ENCODE measurements around the gene RSRC1. TPM values are rescaled to one million over a fixed set of nuclear protein-coding genes. Genes with fewer than 3 reads are reported as not detected.

The RSRC1 gene
- polyA plus RNA-seq, 4 donors = 9.4 to 24.4 (median 11.6) TPM

DNA sequence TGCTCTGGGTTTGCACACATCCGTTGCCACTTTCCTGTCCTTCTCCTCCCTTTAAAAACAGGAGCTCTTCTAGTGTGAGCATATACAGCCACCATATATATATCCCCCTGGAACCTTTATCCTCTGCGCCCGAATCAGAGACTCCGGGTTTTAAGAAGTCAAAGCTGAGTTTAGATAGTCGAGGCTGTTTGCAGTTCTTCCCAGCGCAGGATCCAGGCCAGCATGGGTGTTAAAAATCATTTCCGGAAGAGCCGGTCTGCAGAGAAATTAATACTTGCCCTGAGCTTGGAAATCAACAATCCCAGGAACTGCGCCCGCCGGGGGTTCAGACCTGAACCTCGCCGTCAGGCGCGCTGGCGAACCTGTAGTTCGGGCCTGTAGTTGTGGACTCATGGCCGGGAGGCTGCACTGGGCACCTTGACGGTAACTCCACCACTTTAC lies 6.0 kb upstream of the RSRC1 start:
- WGBS, 3 donors = 5 to 13% (median 12%) methylated on average over 19 of the region's 19 CpGs
- DNase-seq (peak in 1 of 2 donors; percentile 36), FAIRE-seq (no peak)
- no peak overlapping the region for H3K4me3 ChIP-seq (ENCODE audit: low read depth in 1 of 3, low read length in 3 of 3)
- peaks cover 0 to 3% of the 10 kb centered on the region in 2 donors for H3K9me3 ChIP-seq (ENCODE audit: control insufficient read depth in 2 of 2, insufficient read depth in 1 of 2, low read depth in 1 of 2, low read length in 1 of 2)
- H3K27me3 ChIP-seq (ENCODE audit: control insufficient read depth in 3 of 3, insufficient read depth in 3 of 3, low read length in 3 of 3) = peaks cover 0 to 90% (median 39%) of the 10 kb centered on the region in 3 donors
- H3K27ac ChIP-seq (ENCODE audit: low read depth in 1 of 3, low read length in 2 of 3) = no peak overlapping the region
- peaks cover 0 to 24% (median 3%) of the 10 kb centered on the region in 3 donors for H3K4me1 ChIP-seq (ENCODE audit: control insufficient read depth in 3 of 3, insufficient read depth in 2 of 3, low read depth in 1 of 3, low read length in 2 of 3)
- H3K36me3 ChIP-seq (ENCODE audit: control insufficient read depth in 3 of 3, insufficient read depth in 2 of 3, low read depth in 1 of 3, low read length in 3 of 3) = no peaks in the 10 kb centered on the region

DNA sequence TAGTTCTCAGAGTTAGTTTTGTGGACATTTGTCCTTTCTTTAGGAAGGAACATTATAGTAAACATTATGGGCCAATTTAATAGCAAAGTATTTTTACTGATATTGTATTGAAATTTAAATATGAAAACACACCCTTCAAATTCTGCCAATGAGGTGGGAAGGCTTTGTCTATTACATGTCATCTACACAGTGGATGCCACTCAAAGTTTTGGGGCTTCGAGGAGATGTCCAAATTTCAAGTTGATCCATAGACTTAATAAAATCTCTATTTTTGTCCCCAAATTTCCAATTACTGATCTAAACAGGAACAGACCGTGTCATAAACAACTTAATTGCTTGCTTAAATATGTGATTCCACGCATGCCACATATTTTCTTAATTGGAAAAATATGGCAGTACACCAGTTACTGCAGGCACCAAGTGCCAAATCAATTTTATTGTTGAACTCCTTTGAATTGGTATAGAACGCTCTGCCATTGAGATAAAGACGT lies 5.4 kb upstream of the RSRC1 start:
- 13 to 20% (median 20%) methylated on average over 5 of the region's 5 CpGs for WGBS, 3 donors
- DNase-seq (peak in 1 of 2 donors; percentile 19), FAIRE-seq (no peak)
- H3K27me3 ChIP-seq (ENCODE audit: control insufficient read depth in 3 of 3, insufficient read depth in 3 of 3, low read length in 3 of 3) = peaks cover 0 to 90% (median 37%) of the 10 kb centered on the region in 3 donors
- H3K4me3 ChIP-seq (ENCODE audit: low read depth in 1 of 3, low read length in 3 of 3) = no peak overlapping the region
- peaks cover 0 to 3% of the 10 kb centered on the region in 2 donors for H3K9me3 ChIP-seq (ENCODE audit: control insufficient read depth in 2 of 2, insufficient read depth in 1 of 2, low read depth in 1 of 2, low read length in 1 of 2)
- H3K27ac ChIP-seq (ENCODE audit: low read depth in 1 of 3, low read length in 2 of 3) = no peak overlapping the region
- H3K4me1 ChIP-seq (ENCODE audit: control insufficient read depth in 3 of 3, insufficient read depth in 2 of 3, low read depth in 1 of 3, low read length in 2 of 3) = peaks cover 0 to 25% (median 3%) of the 10 kb centered on the region in 3 donors
- no peaks in the 10 kb centered on the region for H3K36me3 ChIP-seq (ENCODE audit: control insufficient read depth in 3 of 3, insufficient read depth in 2 of 3, low read depth in 1 of 3, low read length in 3 of 3)

DNA sequence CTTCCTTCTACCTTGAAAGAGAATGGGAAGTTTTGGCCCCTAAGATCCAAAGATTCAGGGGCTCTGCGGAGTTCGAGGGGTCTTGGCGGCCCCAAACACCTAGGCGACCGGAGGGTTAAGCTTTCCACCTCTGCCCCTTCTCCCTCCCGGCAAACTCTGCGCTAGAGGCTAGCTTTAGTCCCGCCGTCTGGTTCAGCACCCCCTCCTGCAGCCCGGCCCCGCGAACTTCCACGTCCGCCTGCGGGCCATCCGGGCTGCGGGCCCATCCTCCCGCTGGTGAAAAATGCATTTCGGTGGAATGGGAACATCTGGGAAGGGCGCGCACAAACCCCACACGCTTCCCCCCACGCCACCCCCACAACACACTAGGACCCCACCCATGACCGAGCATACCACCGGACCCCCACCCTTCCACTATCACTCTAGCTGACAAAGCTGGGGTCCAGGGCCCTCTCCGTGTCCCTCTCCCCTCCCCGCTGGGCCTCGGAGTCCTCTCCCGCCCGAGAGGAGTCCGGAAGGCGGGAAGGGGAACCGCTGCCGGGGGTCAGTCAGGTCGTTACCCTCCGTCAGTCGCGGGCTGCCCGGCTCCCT lies 4.7 kb upstream of the RSRC1 start:
- WGBS, 3 donors = 1 to 4% (median 2%) methylated on average over 27 to 39 of the region's 39 CpGs
- Histone ChIP-seq H3K27ac (ENCODE audit: low read depth in 1 of 3, low read length in 2 of 3) (no peak overlapping the region), H3K27me3 (ENCODE audit: control insufficient read depth in 3 of 3, insufficient read depth in 3 of 3, low read length in 3 of 3) (peaks cover 0 to 85% (median 37%) of the 10 kb centered on the region in 3 donors), H3K36me3 (ENCODE audit: control insufficient read depth in 3 of 3, insufficient read depth in 2 of 3, low read depth in 1 of 3, low read length in 3 of 3) (no peaks in the 10 kb centered on the region), H3K4me1 (ENCODE audit: control insufficient read depth in 3 of 3, insufficient read depth in 2 of 3, low read depth in 1 of 3, low read length in 2 of 3) (peaks cover 0 to 26% (median 3%) of the 10 kb centered on the region in 3 donors), H3K4me3 (ENCODE audit: low read depth in 1 of 3, low read length in 3 of 3) (peak overlapping the region in 1 of 3 donors; percentile 40), H3K9me3 (ENCODE audit: control insufficient read depth in 2 of 2, insufficient read depth in 1 of 2, low read depth in 1 of 2, low read length in 1 of 2) (peaks cover 0 to 3% of the 10 kb centered on the region in 2 donors)
- FAIRE-seq = no peak
- DNase-seq = peak in 1 of 2 donors; percentile 32

DNA sequence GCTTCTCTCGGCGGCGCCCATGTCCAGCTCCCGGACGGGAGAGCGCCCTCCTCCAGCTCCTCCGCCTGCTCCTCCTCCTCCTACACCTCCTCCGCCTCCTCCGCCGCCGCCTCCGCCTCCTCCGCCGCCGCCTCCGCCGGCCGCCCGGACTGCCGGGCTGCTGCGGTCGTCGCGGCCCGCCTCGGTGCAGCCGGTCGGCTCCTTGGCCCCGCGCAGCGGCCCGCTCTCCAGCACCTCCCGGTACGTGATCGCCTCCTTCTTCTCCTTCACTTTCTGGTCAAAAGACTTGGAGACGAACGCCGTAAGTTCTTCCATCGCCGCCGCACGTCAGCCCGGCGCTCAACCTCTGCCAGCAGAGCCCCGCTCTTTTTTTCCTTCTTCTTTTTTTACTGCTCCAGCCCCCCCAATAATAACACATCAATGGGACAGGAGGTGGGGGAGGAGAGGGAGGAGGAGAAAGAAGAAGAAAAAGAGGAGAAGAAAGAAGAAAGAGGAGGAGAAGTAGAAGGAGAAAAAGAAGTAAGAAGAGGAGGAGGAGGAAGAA lies 4.1 kb upstream of the RSRC1 start:
- WGBS, 3 donors = 0 to 1% (median 1%) methylated on average over 32 to 45 of the region's 45 CpGs
- H3K4me1 ChIP-seq (ENCODE audit: control insufficient read depth in 3 of 3, insufficient read depth in 2 of 3, low read depth in 1 of 3, low read length in 2 of 3) = peaks cover 2 to 26% (median 6%) of the 10 kb centered on the region in 3 donors
- DNase-seq = peak; percentile 18 to 46
- no peaks in the 10 kb centered on the region for H3K36me3 ChIP-seq (ENCODE audit: control insufficient read depth in 3 of 3, insufficient read depth in 2 of 3, low read depth in 1 of 3, low read length in 3 of 3)
- H3K9me3 ChIP-seq (ENCODE audit: control insufficient read depth in 2 of 2, insufficient read depth in 1 of 2, low read depth in 1 of 2, low read length in 1 of 2) = peaks cover 0 to 3% of the 10 kb centered on the region in 2 donors
- peak overlapping the region in 1 of 3 donors; percentile 40 for H3K4me3 ChIP-seq (ENCODE audit: low read depth in 1 of 3, low read length in 3 of 3)
- no peak overlapping the region for H3K27ac ChIP-seq (ENCODE audit: low read depth in 1 of 3, low read length in 2 of 3)
- peaks cover 0 to 80% (median 37%) of the 10 kb centered on the region in 3 donors for H3K27me3 ChIP-seq (ENCODE audit: control insufficient read depth in 3 of 3, insufficient read depth in 3 of 3, low read length in 3 of 3)
- no peak for FAIRE-seq

DNA sequence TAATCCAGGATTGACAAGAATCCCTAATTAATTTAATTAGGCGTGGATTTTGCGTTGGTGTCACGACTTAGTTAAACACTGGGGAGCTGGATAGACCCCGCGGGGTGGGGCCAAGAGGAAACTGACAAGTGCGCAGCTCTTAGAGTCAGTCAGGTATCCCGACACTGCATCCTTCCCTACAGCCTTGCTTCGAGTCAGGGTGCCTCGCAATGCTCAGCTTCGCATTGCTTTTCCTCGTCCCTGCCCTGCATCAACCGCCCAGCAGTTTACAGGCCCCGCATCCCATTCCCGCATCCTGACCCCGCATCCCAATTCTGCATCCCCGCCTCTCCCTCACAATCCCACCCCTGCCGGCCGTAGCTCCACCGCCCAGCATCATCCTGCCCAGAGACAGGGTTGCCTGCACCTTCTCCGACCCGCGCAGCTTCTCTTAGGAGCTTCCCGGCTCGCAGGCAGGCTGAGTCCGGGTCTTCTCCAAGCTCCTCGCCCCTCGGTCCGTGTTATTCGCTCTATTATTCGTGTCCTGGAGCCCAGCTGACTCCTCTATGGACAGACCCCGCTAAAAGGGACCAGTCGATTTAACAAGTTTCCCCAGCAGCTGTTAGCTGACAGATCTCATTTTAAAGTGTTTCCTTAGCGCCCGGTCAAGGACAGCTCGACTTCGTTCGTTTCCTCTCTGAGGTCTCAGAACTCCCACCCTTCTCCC lies 3.0 kb upstream of the RSRC1 start:
- H3K27ac ChIP-seq (ENCODE audit: low read depth in 1 of 3, low read length in 2 of 3) = no peak overlapping the region
- WGBS, 3 donors = 3 to 5% (median 4%) methylated on average over 37 of the region's 37 CpGs
- peaks cover 2 to 29% (median 8%) of the 10 kb centered on the region in 3 donors for H3K4me1 ChIP-seq (ENCODE audit: control insufficient read depth in 3 of 3, insufficient read depth in 2 of 3, low read depth in 1 of 3, low read length in 2 of 3)
- H3K9me3 ChIP-seq (ENCODE audit: control insufficient read depth in 2 of 2, insufficient read depth in 1 of 2, low read depth in 1 of 2, low read length in 1 of 2) = peaks cover 0 to 3% of the 10 kb centered on the region in 2 donors
- no peaks in the 10 kb centered on the region for H3K36me3 ChIP-seq (ENCODE audit: control insufficient read depth in 3 of 3, insufficient read depth in 2 of 3, low read depth in 1 of 3, low read length in 3 of 3)
- DNase-seq = peak in 1 of 2 donors; percentile 42
- FAIRE-seq = no peak
- peaks cover 0 to 71% (median 32%) of the 10 kb centered on the region in 3 donors for H3K27me3 ChIP-seq (ENCODE audit: control insufficient read depth in 3 of 3, insufficient read depth in 3 of 3, low read length in 3 of 3)
- peak overlapping the region in 1 of 3 donors; percentile 14 for H3K4me3 ChIP-seq (ENCODE audit: low read depth in 1 of 3, low read length in 3 of 3)

DNA sequence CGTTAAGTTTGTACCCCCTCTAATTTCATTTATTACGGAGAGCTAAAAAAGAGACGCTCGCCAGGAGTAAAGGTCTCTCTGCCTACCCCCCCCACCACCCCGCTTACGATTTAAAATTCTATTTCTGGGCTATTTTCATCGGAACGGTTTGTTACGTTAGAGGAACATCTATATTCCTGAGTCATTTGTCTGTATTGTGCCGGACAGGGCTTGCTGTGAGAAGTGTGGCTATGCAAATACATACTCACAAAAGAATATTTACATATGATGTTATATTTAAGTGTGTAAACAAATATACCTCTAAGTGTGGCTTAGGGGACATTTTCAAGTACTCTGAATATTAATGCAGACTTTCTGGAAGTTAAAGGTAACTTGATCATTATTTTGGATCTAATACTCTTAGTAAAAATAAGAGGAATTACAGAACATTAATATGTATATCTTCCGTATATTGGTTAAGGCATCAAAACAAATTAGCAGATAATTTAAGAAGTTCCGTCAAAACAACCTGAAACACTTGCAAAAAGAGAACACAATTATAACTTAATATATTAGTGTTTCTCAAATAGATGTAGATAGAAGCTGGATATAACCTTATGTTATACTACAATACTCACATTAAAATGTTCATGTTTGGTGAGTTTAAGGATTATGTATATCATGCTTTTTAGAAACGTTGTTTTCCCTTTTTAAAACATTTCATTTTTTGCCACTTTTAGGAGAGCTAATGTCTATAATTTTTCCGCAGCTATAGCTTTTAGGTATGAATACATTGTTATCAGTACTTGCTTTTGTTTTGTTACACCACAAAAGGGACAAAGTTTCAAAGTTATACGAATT lies 2.1 kb upstream of the RSRC1 start:
- H3K4me1 ChIP-seq (ENCODE audit: control insufficient read depth in 3 of 3, insufficient read depth in 2 of 3, low read depth in 1 of 3, low read length in 2 of 3) = peaks cover 2 to 27% (median 8%) of the 10 kb centered on the region in 3 donors
- no peaks in the 10 kb centered on the region for H3K36me3 ChIP-seq (ENCODE audit: control insufficient read depth in 3 of 3, insufficient read depth in 2 of 3, low read depth in 1 of 3, low read length in 3 of 3)
- WGBS, 3 donors = 11 to 15% (median 13%) methylated on average over 15 of the region's 15 CpGs
- H3K9me3 ChIP-seq (ENCODE audit: control insufficient read depth in 2 of 2, insufficient read depth in 1 of 2, low read depth in 1 of 2, low read length in 1 of 2) = peaks cover 0 to 2% of the 10 kb centered on the region in 2 donors
- FAIRE-seq = no peak
- H3K27ac ChIP-seq (ENCODE audit: low read depth in 1 of 3, low read length in 2 of 3) = no peak overlapping the region
- H3K27me3 ChIP-seq (ENCODE audit: control insufficient read depth in 3 of 3, insufficient read depth in 3 of 3, low read length in 3 of 3) = peaks cover 0 to 62% (median 27%) of the 10 kb centered on the region in 3 donors
- peak in 1 of 2 donors; percentile 22 for DNase-seq
- H3K4me3 ChIP-seq (ENCODE audit: low read depth in 1 of 3, low read length in 3 of 3) = no peak overlapping the region

DNA sequence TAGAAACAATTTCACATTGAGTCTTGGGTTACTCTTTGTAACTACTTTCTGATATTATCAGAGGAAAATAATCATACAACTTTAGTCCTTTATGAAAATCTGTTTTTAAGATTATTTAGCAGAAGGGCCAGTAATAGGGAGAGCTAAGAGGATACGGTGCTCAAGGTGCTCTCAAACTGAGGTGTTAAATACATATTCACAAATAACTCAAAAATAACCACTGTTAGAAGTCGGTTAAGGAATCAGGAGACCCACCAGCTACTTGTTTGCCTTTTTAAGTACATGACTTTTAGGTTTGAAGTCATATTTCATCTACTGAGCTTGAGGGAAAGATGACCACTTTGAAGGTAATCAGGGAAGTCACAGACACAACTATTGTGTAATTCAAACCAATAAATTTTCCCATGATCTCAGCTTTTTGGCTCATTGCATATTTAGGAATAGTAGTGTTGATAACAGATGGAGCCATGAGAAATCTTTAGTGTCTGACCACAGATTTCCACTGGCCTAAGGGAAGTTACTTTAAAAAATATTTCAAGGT lies 1.4 kb upstream of the RSRC1 start:
- Histone ChIP-seq H3K4me1 (ENCODE audit: control insufficient read depth in 3 of 3, insufficient read depth in 2 of 3, low read depth in 1 of 3, low read length in 2 of 3) (peaks cover 2 to 20% (median 5%) of the 10 kb centered on the region in 3 donors), H3K4me3 (ENCODE audit: low read depth in 1 of 3, low read length in 3 of 3) (no peak overlapping the region), H3K27ac (ENCODE audit: low read depth in 1 of 3, low read length in 2 of 3) (no peak overlapping the region), H3K36me3 (ENCODE audit: control insufficient read depth in 3 of 3, insufficient read depth in 2 of 3, low read depth in 1 of 3, low read length in 3 of 3) (no peaks in the 10 kb centered on the region), H3K27me3 (ENCODE audit: control insufficient read depth in 3 of 3, insufficient read depth in 3 of 3, low read length in 3 of 3) (peaks cover 0 to 55% (median 21%) of the 10 kb centered on the region in 3 donors), H3K9me3 (ENCODE audit: control insufficient read depth in 2 of 2, insufficient read depth in 1 of 2, low read depth in 1 of 2, low read length in 1 of 2) (no peaks in the 10 kb centered on the region)
- DNase-seq (peak in 1 of 2 donors; percentile 13), FAIRE-seq (no peak)
- WGBS, 3 donors = 10 to 19% (median 16%) methylated on average over 2 of the region's 2 CpGs
